A549 (cell line): Measurements from ENCODE around the gene CYP4V2. TPM values are rescaled to one million over a fixed set of nuclear protein-coding genes. Genes with fewer than 3 reads are reported as not detected.

ENCODE experiments used
- ATAC-seq, 2 experiments: fragments of 200-7000 bp in 1 of 2; fragments of >200 bp in 1 of 2; cut with Nextera tagmentation in 1 of 2; cut with Tn5 transposase in 1 of 2; 3 replicates each; pipeline versions ENCODE4 v1.8.0 to v1.9.1; 2018 to 2020; ENCODE audit warnings: mild to moderate bottlenecking in 1 of 2, moderate library complexity in 1 of 2
- CTCF ChIA-PET: fragments of 300-600 bp; sonication (Branson Sonifier 250); formaldehyde crosslinking; extraction: SDS; loops from one replicate; lab custom pipeline; 2021; ENCODE audit warnings: antibody characterized with exemption, inconsistent platforms; lab: Yijun Ruan, JAX
- POLR2A ChIA-PET: fragments of 350-600 bp; formaldehyde crosslinking; extraction: SDS; loops from one replicate; lab custom pipeline; 2021; ENCODE audit warnings: antibody characterized with exemption, inconsistent platforms; lab: Yijun Ruan, JAX
- DNase-seq, 2 experiments: peaks; one replicate each; pipeline versions ENCODE4 v3.0.0 to v3.0.0-alpha.2; 2011 to 2016; ENCODE audit warnings: low read depth in 1 of 2, low spot score in 1 of 2
- FAIRE-seq: peaks from 2 replicates; lab custom pipeline; 2011; peaks lifted over from hg19 to GRCh38; lab: Jason Lieb, UNC
- H3K27ac ChIP-seq, 2 experiments: fragments of >200 bp; sonication (Bioruptor Twin); formaldehyde crosslinking; 3 replicates each; pipeline ENCODE4 v1.5.1; 2016 to 2017
- H3K4me1 ChIP-seq: fragments of >200 bp; sonication (Bioruptor Twin); formaldehyde crosslinking; 3 replicates; pipeline ENCODE4 v1.6.1; 2016
- H3K4me2 ChIP-seq: fragments of >200 bp; sonication (Bioruptor Twin); formaldehyde crosslinking; 3 replicates; pipeline ENCODE4 v1.6.1; 2016
- H3K4me3 ChIP-seq: fragments of >200 bp; sonication (Bioruptor Twin); formaldehyde crosslinking; 3 replicates; pipeline ENCODE4 v1.5.1; 2016
- H3K9me3 ChIP-seq: fragments of >200 bp; sonication (Bioruptor Twin); formaldehyde crosslinking; 3 replicates; pipeline ENCODE4 v1.6.1; 2016
- ATOH8 ChIP-seq: fragments of 250-450 bp; sonication (Bioruptor Pico); IDR thresholded peaks from 2 replicates; pipeline ENCODE4 v1.5.0; 2020; ENCODE audit warnings: low read depth, mild to moderate bottlenecking, moderate library complexity
- CBX2 ChIP-seq: fragments of 200-600 bp; sonication (generic); IDR thresholded peaks from 2 replicates; pipeline ENCODE4 v1.6.1; 2016; ENCODE audit warnings: low read depth, mild to moderate bottlenecking, borderline replicate concordance
- CEBPB ChIP-seq, 2 experiments: fragments of >200 bp in 1 of 2; sonication (Bioruptor Twin) in 1 of 2; formaldehyde crosslinking in 1 of 2; IDR thresholded peaks; 2 replicates each; pipeline ENCODE4 v1.6.1; 2012 to 2016
- CHD2 ChIP-seq: fragments of 150-350 bp; IDR thresholded peaks from 2 replicates; pipeline ENCODE4 v1.6.1; 2014; ENCODE audit warnings: low read length; ENCODE audit not compliant: partially characterized antibody
- E2F6 ChIP-seq: IDR thresholded peaks from 2 replicates; pipeline ENCODE4 v1.6.1; 2012; ENCODE audit warnings: low read depth, borderline replicate concordance
- EHF ChIP-seq: fragments of 250-450 bp; sonication (Bioruptor Pico); IDR thresholded peaks from 2 replicates; pipeline ENCODE4 v1.5.0; 2020; ENCODE audit warnings: mild to moderate bottlenecking
- EHMT2 ChIP-seq: fragments of 200-600 bp; sonication (generic); IDR thresholded peaks from 2 replicates; pipeline ENCODE4 v1.6.1; 2016; ENCODE audit warnings: antibody characterized with exemption, low read depth, mild to moderate bottlenecking, moderate library complexity
- EP300 ChIP-seq, 2 experiments: fragments of >200 bp; sonication (Bioruptor Twin); formaldehyde crosslinking; IDR thresholded peaks; 2 replicates in 1 of 2; 3 replicates in 1 of 2; pipeline ENCODE4 v1.6.1; 2016 to 2017
- FOSB ChIP-seq: fragments of 250-450 bp; sonication (Bioruptor Pico); IDR thresholded peaks from 2 replicates; pipeline ENCODE4 v1.5.0; 2020; ENCODE audit warnings: mild to moderate bottlenecking, moderate library complexity
- FOSL2 ChIP-seq, 2 experiments: fragments of 450-650 bp in 1 of 2; fragments of >200 bp in 1 of 2; sonication (Bioruptor Twin) in 1 of 2; formaldehyde crosslinking; IDR thresholded peaks; 2 replicates each; pipeline versions ENCODE4 v1.5.0 to v1.6.1; 2016 to 2020; ENCODE audit warnings: mild to moderate bottlenecking in 1 of 2, moderate library complexity in 1 of 2
- JUNB ChIP-seq: fragments of >200 bp; sonication (Bioruptor Twin); formaldehyde crosslinking; IDR thresholded peaks from 2 replicates; pipeline ENCODE4 v1.6.1; 2016
- KDM1A ChIP-seq: fragments of 200-600 bp; sonication (generic); IDR thresholded peaks from 2 replicates; pipeline ENCODE4 v1.6.1; 2016; ENCODE audit warnings: low read depth, mild to moderate bottlenecking
- KDM5A ChIP-seq: fragments of 200-600 bp; sonication (generic); IDR thresholded peaks from 2 replicates; pipeline ENCODE4 v1.6.1; 2016; ENCODE audit warnings: antibody characterized with exemption, mild to moderate bottlenecking
- MAFK ChIP-seq: fragments of 450-650 bp; IDR thresholded peaks from 2 replicates; pipeline ENCODE4 v1.6.1; 2014; ENCODE audit not compliant: partially characterized antibody
- MYC ChIP-seq: IDR thresholded peaks from 2 replicates; pipeline ENCODE4 v1.6.1; 2012; ENCODE audit warnings: mild to moderate bottlenecking, inconsistent platforms, low read length, improper control_type of control experiment, borderline replicate concordance
- NFE2L2 ChIP-seq: fragments of 150-350 bp; conservative IDR thresholded peaks from 2 replicates; pipeline ENCODE4 v1.6.1; 2014; ENCODE audit warnings: low read length
- NPAS2 ChIP-seq: fragments of 250-450 bp; sonication (Bioruptor Pico); IDR thresholded peaks from 2 replicates; pipeline ENCODE4 v1.8.0; 2022; ENCODE audit warnings: mild to moderate bottlenecking, moderate library complexity, borderline replicate concordance
- RAD21 ChIP-seq, 2 experiments: fragments of >200 bp in 1 of 2; sonication (Bioruptor Twin) in 1 of 2; formaldehyde crosslinking in 1 of 2; IDR thresholded peaks in 1 of 2; conservative IDR thresholded peaks in 1 of 2; 2 replicates in 1 of 2; 3 replicates in 1 of 2; pipeline ENCODE4 v1.6.1; 2012 to 2018; ENCODE audit warnings: inconsistent platforms in 1 of 2
- REST ChIP-seq: fragments of 200-600 bp; sonication (generic); IDR thresholded peaks from 2 replicates; pipeline ENCODE4 v1.6.1; 2016; ENCODE audit warnings: antibody characterized with exemption, mild to moderate bottlenecking, moderate library complexity
- SMC3 ChIP-seq: fragments of >200 bp; sonication (Bioruptor Twin); formaldehyde crosslinking; IDR thresholded peaks from 3 replicates; pipeline ENCODE4 v1.6.1; 2018; ENCODE audit warnings: inconsistent platforms
- SREBF2 ChIP-seq: fragments of 450-650 bp; IDR thresholded peaks from 2 replicates; pipeline ENCODE4 v1.6.1; 2014; ENCODE audit warnings: mild to moderate bottlenecking, moderate library complexity
- TFCP2L1 ChIP-seq: fragments of 250-450 bp; sonication (Bioruptor Pico); IDR thresholded peaks from 2 replicates; pipeline ENCODE4 v1.5.0; 2021; ENCODE audit warnings: mild to moderate bottlenecking
- TP53 ChIP-seq: fragments of 250-450 bp; sonication (Bioruptor Pico); IDR thresholded peaks from 2 replicates; pipeline ENCODE4 v1.5.0; 2021; ENCODE audit warnings: mild to moderate bottlenecking, moderate library complexity
- USF2 ChIP-seq: fragments of 450-650 bp; IDR thresholded peaks from 2 replicates; pipeline ENCODE4 v1.6.1; 2014; ENCODE audit warnings: antibody characterized with exemption
- ZC3H11A ChIP-seq: fragments of 450-650 bp; IDR thresholded peaks from 2 replicates; pipeline ENCODE4 v1.6.1; 2014; ENCODE audit warnings: antibody characterized with exemption, mild to moderate bottlenecking
- ZNF302 ChIP-seq: fragments of 250-450 bp; sonication (Bioruptor Pico); IDR thresholded peaks from 2 replicates; pipeline ENCODE4 v1.9.0; 2021; ENCODE audit warnings: inconsistent platforms, mild to moderate bottlenecking, moderate library complexity
- WGBS: methylation state at CpG from one replicate; pipeline ENCODE4 v1.1.6; 2017; ENCODE audit errors: missing lambda C conversion rate; 5-methylcytosine and 5-hydroxymethylcytosine counted together
- polyA plus RNA-seq, 4 experiments: library from polyadenylated mRNA; depleted of rRNA in 3 of 4; stranded (reverse); fragments of >200 nt; fragmentation: RNase III in 1 of 4; extraction: RNeasy Plus Mini Kit Qiagen cat#74134 plus additional on column Dnase treatment in 1 of 4; gene quantifications; 2 replicates in 3 of 4; 3 replicates in 1 of 4; pipeline ENCODE4 v1.2.3, GENCODE V29; 2011 to 2017
- TF ChIP-seq, protein P1 (sequence below): fragments of >200 bp; sonication (Bioruptor Twin); formaldehyde crosslinking; IDR thresholded peaks from 2 replicates; pipeline ENCODE4 v1.6.1; 2016
- TF ChIP-seq, protein P2 (sequence below): IDR thresholded peaks from 2 replicates; pipeline ENCODE4 v1.6.1; 2012
- TF ChIP-seq, protein P3 (sequence below): fragments of >200 bp; sonication (Bioruptor Twin); formaldehyde crosslinking; IDR thresholded peaks from 3 replicates; pipeline ENCODE4 v1.5.1; 2016

Gene CYP4V2
- polyA plus RNA-seq, 2 of the 4 experiments (the other 2 are of a cell fraction) = 3.0 to 5.0 TPM

- WGBS = 66% methylated on average over 8 of the region's 8 CpGs
- no peak for ATAC-seq
- Histone ChIP-seq H3K9me3 (no peaks in the 10 kb centered on the region), H3K27ac (no peak overlapping the region), H3K4me3 (no peak overlapping the region), H3K4me1 (no peaks in the 10 kb centered on the region), H3K4me2 (no peak overlapping the region)
- POLR2A ChIA-PET = interaction anchor here (0.6 kb wide), 1 partner anchor 473 kb away, joined by 4 read pairs; no protein-coding TSS in a partner anchor
- CTCF ChIA-PET = no interaction called here
- no peak for DNase-seq
- FAIRE-seq = no peak
- no peak for TF ChIP-seq MYC
- TF ChIP-seq SREBF2 = no peak
- TF ChIP-seq E2F6 = no peak
- TF ChIP-seq MAFK = no peak
- TF ChIP-seq ZC3H11A = no peak
- no peak for TF ChIP-seq NPAS2 (CRISPR knock-in tag)
- no peak for TF ChIP-seq FOSB (CRISPR knock-in tag)
- TF ChIP-seq CBX2 = no peak
- TF ChIP-seq EHF (CRISPR knock-in tag) = no peak
- no peak for TF ChIP-seq TFCP2L1 (CRISPR knock-in tag)
- no peak for TF ChIP-seq EP300 (IDR thresholded peaks at IDR 0.05)
- no peak for TF ChIP-seq REST
- TF ChIP-seq FOSL2 (IDR thresholded peaks at IDR 0.05) = no peak
- no peak for TF ChIP-seq FOSL2 (CRISPR knock-in tag; IDR thresholded peaks at IDR 0.05)
- no peak for TF ChIP-seq RAD21 (conservative IDR thresholded peaks at IDR 0.05 in 1 of 2, IDR thresholded peaks at IDR 0.05 in 1 of 2)
- TF ChIP-seq ATOH8 = no peak
- no peak for TF ChIP-seq CEBPB (IDR thresholded peaks at IDR 0.05)
- no peak for TF ChIP-seq TP53
- no peak for TF ChIP-seq JUNB
- TF ChIP-seq EHMT2 = no peak
- TF ChIP-seq, all 56 proteins: peak for 0
Measured at GRCh38 chr4:186172546-186172945, 18.8 kb upstream of the CYP4V2 start.

DNA sequence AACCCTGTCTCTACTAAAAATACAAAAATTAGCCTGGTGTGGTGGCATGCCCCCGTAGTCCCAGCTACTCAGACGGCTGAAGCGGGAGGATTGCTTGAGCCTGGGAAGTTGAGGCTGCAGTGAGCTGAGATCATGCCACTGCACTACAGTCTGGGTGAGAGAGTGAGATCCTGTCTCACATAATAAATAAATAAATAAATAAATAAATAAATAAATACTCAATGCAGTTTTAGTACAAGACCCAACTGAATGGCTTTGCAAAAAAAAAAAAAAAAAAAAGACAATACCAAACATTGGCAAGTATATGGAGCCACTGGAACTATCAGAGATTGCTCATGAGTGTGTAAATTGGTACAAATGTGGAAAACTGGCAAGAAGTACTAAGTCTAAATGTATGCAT is 3.3 kb upstream of the CYP4V2 start:
- FAIRE-seq = no peak
- CTCF ChIA-PET = no interaction called here
- WGBS = 70% methylated on average over 3 of the region's 3 CpGs
- no peak for TF ChIP-seq ZNF302 (CRISPR knock-in tag)
- TF ChIP-seq MYC = no peak
- no peak for TF ChIP-seq RAD21 (conservative IDR thresholded peaks at IDR 0.05 in 1 of 2, IDR thresholded peaks at IDR 0.05 in 1 of 2)
- no peak for TF ChIP-seq MAFK
- no peak for TF ChIP-seq ATOH8
- TF ChIP-seq, protein P1, sequence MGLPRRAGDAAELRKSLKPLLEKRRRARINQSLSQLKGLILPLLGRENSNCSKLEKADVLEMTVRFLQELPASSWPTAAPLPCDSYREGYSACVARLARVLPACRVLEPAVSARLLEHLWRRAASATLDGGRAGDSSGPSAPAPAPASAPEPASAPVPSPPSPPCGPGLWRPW = no peak
- no peak for TF ChIP-seq TP53
- TF ChIP-seq USF2 = no peak
- TF ChIP-seq SMC3 = no peak
- no peak for TF ChIP-seq KDM1A
- TF ChIP-seq KDM5A = no peak
- TF ChIP-seq, protein P2, sequence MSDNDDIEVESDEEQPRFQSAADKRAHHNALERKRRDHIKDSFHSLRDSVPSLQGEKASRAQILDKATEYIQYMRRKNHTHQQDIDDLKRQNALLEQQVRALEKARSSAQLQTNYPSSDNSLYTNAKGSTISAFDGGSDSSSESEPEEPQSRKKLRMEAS = no peak
- TF ChIP-seq NFE2L2 = no peak
- TF ChIP-seq, protein P3, sequence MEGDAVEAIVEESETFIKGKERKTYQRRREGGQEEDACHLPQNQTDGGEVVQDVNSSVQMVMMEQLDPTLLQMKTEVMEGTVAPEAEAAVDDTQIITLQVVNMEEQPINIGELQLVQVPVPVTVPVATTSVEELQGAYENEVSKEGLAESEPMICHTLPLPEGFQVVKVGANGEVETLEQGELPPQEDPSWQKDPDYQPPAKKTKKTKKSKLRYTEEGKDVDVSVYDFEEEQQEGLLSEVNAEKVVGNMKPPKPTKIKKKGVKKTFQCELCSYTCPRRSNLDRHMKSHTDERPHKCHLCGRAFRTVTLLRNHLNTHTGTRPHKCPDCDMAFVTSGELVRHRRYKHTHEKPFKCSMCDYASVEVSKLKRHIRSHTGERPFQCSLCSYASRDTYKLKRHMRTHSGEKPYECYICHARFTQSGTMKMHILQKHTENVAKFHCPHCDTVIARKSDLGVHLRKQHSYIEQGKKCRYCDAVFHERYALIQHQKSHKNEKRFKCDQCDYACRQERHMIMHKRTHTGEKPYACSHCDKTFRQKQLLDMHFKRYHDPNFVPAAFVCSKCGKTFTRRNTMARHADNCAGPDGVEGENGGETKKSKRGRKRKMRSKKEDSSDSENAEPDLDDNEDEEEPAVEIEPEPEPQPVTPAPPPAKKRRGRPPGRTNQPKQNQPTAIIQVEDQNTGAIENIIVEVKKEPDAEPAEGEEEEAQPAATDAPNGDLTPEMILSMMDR = no peak
- no peak for TF ChIP-seq CHD2

More for the DNA sequence above, 3.3 kb upstream of the CYP4V2 start:
- POLR2A ChIA-PET = no interaction called here
- H3K9me3 ChIP-seq = no peaks in the 10 kb centered on the region
- no peak for ATAC-seq
- no peak overlapping the region for H3K4me3 ChIP-seq
- DNase-seq = no peak
- H3K4me1 ChIP-seq = peaks cover 4% of the 10 kb centered on the region; the same call in 1 of the 3 replicates
- H3K27ac ChIP-seq = no peak overlapping the region
- H3K4me2 ChIP-seq = no peak overlapping the region
